DND-41 (cell line): ENCODE results near the gene SLC25A13.

Experiments used
- ATAC-seq: fragments of 200-7000 bp; cut with Tn5 transposase; 3 replicates; pipeline ENCODE4 v1.9.1; 2021; ENCODE audit warnings: low read depth; ENCODE audit not compliant: insufficient read depth
- DNase-seq: peaks from one replicate; pipeline ENCODE4 v3.0.0-alpha.2; 2020
- H2AFZ ChIP-seq: 2 replicates; pipeline ENCODE4 v1.6.0; 2012; ENCODE audit warnings: low read depth, low read length
- H3K27ac ChIP-seq: 2 replicates; pipeline ENCODE4 v1.5.1; 2012; ENCODE audit warnings: low read length, inconsistent platforms
- H3K27me3 ChIP-seq: fragments of 200-600 bp; sonication (generic); 2 replicates; pipeline ENCODE4 v1.6.0; 2012; ENCODE audit warnings: low read length, mild to moderate bottlenecking, inconsistent platforms; ENCODE audit not compliant: insufficient read depth, poor library complexity
- H3K36me3 ChIP-seq: 2 replicates; pipeline ENCODE4 v1.5.1; 2012; ENCODE audit warnings: low read length, inconsistent platforms; ENCODE audit not compliant: insufficient read depth
- H3K4me1 ChIP-seq: 2 replicates; pipeline ENCODE4 v1.5.1; 2012; ENCODE audit warnings: mild to moderate bottlenecking, low read length; ENCODE audit not compliant: insufficient read depth
- H3K4me2 ChIP-seq: 2 replicates; pipeline ENCODE4 v1.6.0; 2012; ENCODE audit warnings: mild to moderate bottlenecking, moderate library complexity, low read length, inconsistent platforms; ENCODE audit not compliant: insufficient read depth
- H3K4me3 ChIP-seq, 2 experiments: fragments of 200-600 bp in 1 of 2; shearing (Covaris generic) in 1 of 2; 2 replicates each; pipeline ENCODE4 v1.5.1; 2012 to 2016; ENCODE audit warnings: inconsistent platforms in 2 of 2, low read length in 2 of 2, mild to moderate bottlenecking in 2 of 2, low read depth in 1 of 2, moderate library complexity in 1 of 2
- H3K79me2 ChIP-seq: 2 replicates; pipeline ENCODE4 v1.6.0; 2012; ENCODE audit warnings: low read length, inconsistent platforms; ENCODE audit not compliant: insufficient read depth
- H3K9ac ChIP-seq: 2 replicates; pipeline ENCODE4 v1.6.0; 2012; ENCODE audit warnings: low read depth, mild to moderate bottlenecking, inconsistent platforms, low read length, moderate library complexity
- H3K9me3 ChIP-seq: 2 replicates; pipeline ENCODE4 v1.5.1; 2012; ENCODE audit warnings: low read length, moderate library complexity, mild to moderate bottlenecking, inconsistent platforms; ENCODE audit not compliant: insufficient read depth, severe bottlenecking
- H4K20me1 ChIP-seq: 2 replicates; pipeline ENCODE4 v1.6.0; 2012; ENCODE audit warnings: low read length; ENCODE audit not compliant: insufficient read depth
- EZH2 ChIP-seq: IDR thresholded peaks from 3 replicates; pipeline ENCODE4 v1.6.1; 2012; ENCODE audit warnings: borderline replicate concordance, low read depth, mild to moderate bottlenecking, moderate library complexity, low read length, inconsistent platforms; ENCODE audit not compliant: severe bottlenecking
- TF ChIP-seq, protein P1 (sequence below): IDR thresholded peaks from 2 replicates; pipeline ENCODE4 v1.5.1; 2012; ENCODE audit warnings: borderline replicate concordance, low read length, moderate library complexity, mild to moderate bottlenecking; ENCODE audit not compliant: poor library complexity, severe bottlenecking; ENCODE audit errors: extremely low read depth

The SLC25A13 gene

DNA sequence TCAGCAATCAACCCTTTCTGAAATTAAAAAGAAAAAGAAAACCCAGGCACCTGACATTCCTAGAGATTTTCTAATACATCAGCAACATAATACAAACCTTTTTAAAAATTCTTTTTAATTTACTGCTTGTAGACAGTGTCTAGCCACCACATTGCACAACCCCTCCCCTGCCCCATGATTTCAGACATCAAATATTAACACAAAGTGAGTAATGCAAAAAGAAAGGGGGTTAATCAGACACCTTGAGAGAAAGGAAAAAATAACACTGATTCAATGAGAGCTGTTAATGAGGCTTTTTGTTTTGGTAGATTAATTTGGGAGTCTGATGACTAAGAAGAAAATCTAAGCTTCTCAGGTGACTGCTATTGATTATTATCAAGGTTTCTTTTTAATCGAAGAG, 55.3 kb downstream of the SLC25A13 start:
- no peaks in the 10 kb centered on the region for H3K36me3 ChIP-seq
- H3K4me3 ChIP-seq = no peak overlapping the region
- no peak overlapping the region for H2AFZ ChIP-seq
- no peak overlapping the region for H3K27ac ChIP-seq
- DNase-seq (no peak), ATAC-seq (no peak)
- H3K79me2 ChIP-seq = no peaks in the 10 kb centered on the region
- no peaks in the 10 kb centered on the region for H3K27me3 ChIP-seq
- H4K20me1 ChIP-seq = no peaks in the 10 kb centered on the region
- H3K4me1 ChIP-seq = no peaks in the 10 kb centered on the region
- no peak overlapping the region for H3K4me2 ChIP-seq
- TF ChIP-seq, protein P1, sequence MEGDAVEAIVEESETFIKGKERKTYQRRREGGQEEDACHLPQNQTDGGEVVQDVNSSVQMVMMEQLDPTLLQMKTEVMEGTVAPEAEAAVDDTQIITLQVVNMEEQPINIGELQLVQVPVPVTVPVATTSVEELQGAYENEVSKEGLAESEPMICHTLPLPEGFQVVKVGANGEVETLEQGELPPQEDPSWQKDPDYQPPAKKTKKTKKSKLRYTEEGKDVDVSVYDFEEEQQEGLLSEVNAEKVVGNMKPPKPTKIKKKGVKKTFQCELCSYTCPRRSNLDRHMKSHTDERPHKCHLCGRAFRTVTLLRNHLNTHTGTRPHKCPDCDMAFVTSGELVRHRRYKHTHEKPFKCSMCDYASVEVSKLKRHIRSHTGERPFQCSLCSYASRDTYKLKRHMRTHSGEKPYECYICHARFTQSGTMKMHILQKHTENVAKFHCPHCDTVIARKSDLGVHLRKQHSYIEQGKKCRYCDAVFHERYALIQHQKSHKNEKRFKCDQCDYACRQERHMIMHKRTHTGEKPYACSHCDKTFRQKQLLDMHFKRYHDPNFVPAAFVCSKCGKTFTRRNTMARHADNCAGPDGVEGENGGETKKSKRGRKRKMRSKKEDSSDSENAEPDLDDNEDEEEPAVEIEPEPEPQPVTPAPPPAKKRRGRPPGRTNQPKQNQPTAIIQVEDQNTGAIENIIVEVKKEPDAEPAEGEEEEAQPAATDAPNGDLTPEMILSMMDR = no peak
- TF ChIP-seq EZH2 = no peak
- no peaks in the 10 kb centered on the region for H3K9me3 ChIP-seq
- no peak overlapping the region for H3K9ac ChIP-seq

GRCh38 chr7:96266015-96266414, 55.9 kb downstream of the SLC25A13 start:
- Histone ChIP-seq H3K27me3 (no peaks in the 10 kb centered on the region), H3K79me2 (no peaks in the 10 kb centered on the region), H3K9ac (no peak overlapping the region), H3K9me3 (no peaks in the 10 kb centered on the region), H2AFZ (no peak overlapping the region), H3K27ac (no peak overlapping the region), H3K36me3 (no peaks in the 10 kb centered on the region), H3K4me1 (no peaks in the 10 kb centered on the region), H3K4me2 (no peak overlapping the region), H3K4me3 (no peak overlapping the region), H4K20me1 (no peaks in the 10 kb centered on the region)
- no peak for TF ChIP-seq EZH2
- no peak for ATAC-seq
- no peak for DNase-seq

DNA sequence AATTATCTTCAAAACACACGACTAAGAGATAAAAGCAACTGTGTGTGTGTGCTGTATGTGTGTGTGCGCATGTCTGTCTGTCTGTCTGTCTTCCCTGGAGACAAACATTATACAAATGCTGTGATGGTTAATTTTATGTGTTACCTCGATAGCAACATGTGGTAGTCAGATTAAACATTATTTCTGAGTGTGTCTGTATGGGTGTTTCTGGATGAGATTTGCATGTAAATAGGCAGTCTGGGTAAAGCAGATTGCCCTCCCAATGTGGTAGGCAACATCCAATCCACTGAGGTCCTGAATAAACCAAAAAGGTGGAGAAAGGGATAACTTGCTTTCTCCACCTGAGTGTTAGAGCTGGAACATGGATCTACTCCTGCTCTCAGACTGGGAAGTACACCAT, 67.9 kb downstream of the SLC25A13 start:
- Histone ChIP-seq H3K27me3 (no peaks in the 10 kb centered on the region), H3K79me2 (no peaks in the 10 kb centered on the region), H2AFZ (no peak overlapping the region), H3K9ac (no peak overlapping the region), H4K20me1 (no peaks in the 10 kb centered on the region), H3K27ac (no peak overlapping the region), H3K4me1 (no peaks in the 10 kb centered on the region), H3K4me3 (no peak overlapping the region), H3K9me3 (no peaks in the 10 kb centered on the region), H3K36me3 (no peaks in the 10 kb centered on the region), H3K4me2 (no peak overlapping the region)
- no peak for TF ChIP-seq EZH2
- TF ChIP-seq, protein P1 = no peak
- ATAC-seq = no peak
- no peak for DNase-seq

DNA sequence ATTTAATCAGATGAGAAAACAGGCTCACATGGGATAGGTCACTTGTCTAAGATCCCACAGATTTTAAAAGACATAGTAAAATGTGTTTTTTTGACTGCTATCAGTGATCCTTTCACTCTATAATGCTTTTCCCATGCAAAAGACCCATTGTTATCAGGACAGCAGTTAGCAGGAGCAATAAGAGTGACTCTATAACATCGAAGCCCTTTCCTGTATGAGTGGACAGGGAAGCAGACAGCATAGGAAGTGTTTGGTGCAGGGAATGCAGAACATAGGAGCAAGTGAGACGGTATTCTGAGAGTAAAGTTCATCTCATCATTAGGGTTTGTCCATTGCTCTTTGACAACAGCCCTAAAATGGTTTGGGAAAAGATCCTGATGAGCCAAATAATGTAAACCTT, 68.5 kb downstream of the SLC25A13 start:
- H2AFZ ChIP-seq = no peak overlapping the region
- TF ChIP-seq EZH2 = no peak
- TF ChIP-seq, protein P1 = no peak
- ATAC-seq (no peak), DNase-seq (no peak)
- no peak overlapping the region for H3K4me2 ChIP-seq
- H3K4me3 ChIP-seq = no peak overlapping the region
- no peaks in the 10 kb centered on the region for H3K27me3 ChIP-seq
- no peaks in the 10 kb centered on the region for H3K9me3 ChIP-seq
- no peaks in the 10 kb centered on the region for H3K79me2 ChIP-seq
- no peaks in the 10 kb centered on the region for H3K36me3 ChIP-seq
- no peak overlapping the region for H3K9ac ChIP-seq
- H4K20me1 ChIP-seq = no peaks in the 10 kb centered on the region
- H3K27ac ChIP-seq = no peak overlapping the region
- no peaks in the 10 kb centered on the region for H3K4me1 ChIP-seq
